ENCODE measurements around the gene ALKBH5. TPM values are rescaled to one million over a fixed set of nuclear protein-coding genes. Genes with fewer than 3 reads are reported as not detected.

The ALKBH5 gene
- total RNA-seq, 4 donors from 2014 or later: 67.1 to 92.7 (median 73.2) TPM

- no peaks in the 10 kb centered on the region for H3K9me3 ChIP-seq
- TF ChIP-seq POLR2AphosphoS5 (IDR thresholded peaks at IDR 0.05): no peak
- TF ChIP-seq POLR2A (IDR thresholded peaks at IDR 0.05): no peak
- TF ChIP-seq CTCF (IDR thresholded peaks at IDR 0.05): no peak
- TF ChIP-seq EP300 (IDR thresholded peaks at IDR 0.05): no peak
- under 1% methylated on average over 15 of the region's 57 CpGs for WGBS
Observed at GRCh38 chr17:18225642-18226283, 42.1 kb downstream of the ALKBH5 start.

DNA sequence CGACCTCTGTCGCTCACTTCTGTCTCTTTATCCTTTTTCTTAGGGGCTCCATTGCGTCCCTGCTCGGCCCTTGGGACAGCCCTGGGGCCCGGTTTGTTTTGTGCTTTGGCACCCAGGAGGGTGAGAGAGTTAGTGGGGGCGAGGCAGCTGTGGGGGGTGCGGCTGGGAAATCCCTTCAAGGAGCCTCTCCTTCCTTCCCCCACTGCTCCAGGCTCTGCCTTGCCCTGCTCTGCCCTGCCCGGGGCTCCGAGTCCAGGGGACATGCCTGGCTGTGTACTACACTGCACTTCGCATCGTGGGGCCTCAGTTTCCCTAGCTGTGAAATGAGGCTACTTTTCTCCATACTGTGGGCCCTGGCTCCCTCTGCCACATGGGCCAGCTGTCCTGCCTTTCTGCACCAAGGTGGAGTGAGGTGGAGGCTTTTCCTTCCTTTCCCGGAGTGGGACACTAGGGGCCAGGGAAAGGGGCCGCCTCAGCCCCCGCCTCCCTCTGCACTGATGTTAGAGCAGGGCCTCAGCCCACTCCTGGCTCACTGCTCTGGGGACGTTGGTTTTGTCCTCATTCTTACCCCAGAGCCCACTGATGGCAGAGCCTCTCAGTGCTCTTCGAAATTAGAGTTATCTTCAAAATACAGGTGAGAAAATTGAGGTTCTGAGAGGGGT lies 42.8 kb downstream of the ALKBH5 start:
- 27% methylated on average over 12 of the region's 16 CpGs for whole genome bisulfite sequencing
- no peaks in the 10 kb centered on the region for H3K9me3 ChIP-seq
- H3K36me3 ChIP-seq: no peaks in the 10 kb centered on the region
- H3K27ac ChIP-seq: no peak overlapping the region
- TF ChIP-seq EP300 (IDR thresholded peaks at IDR 0.05) (no peak), CTCF (IDR thresholded peaks at IDR 0.05) (no peak), POLR2AphosphoS5 (IDR thresholded peaks at IDR 0.05) (no peak), POLR2A (IDR thresholded peaks at IDR 0.05) (no peak)
- H3K4me1 ChIP-seq: peaks cover 21% of the 10 kb centered on the region
- peak overlapping the region; percentile 74 for H3K4me3 ChIP-seq
- H3K27me3 ChIP-seq: no peaks in the 10 kb centered on the region
- no peak for DNase-seq (ENCODE audit: low spot score in 2 of 2)

More at GRCh38 chr17:18225642-18226283, 42.1 kb downstream of the ALKBH5 start:
- Histone ChIP-seq H3K36me3 (no peaks in the 10 kb centered on the region), H3K27me3 (no peaks in the 10 kb centered on the region), H3K4me3 (peak overlapping the region; percentile 74), H3K4me1 (peaks cover 21% of the 10 kb centered on the region), H3K27ac (no peak overlapping the region)
- no peak for DNase-seq (ENCODE audit: low spot score in 2 of 2)

DNA sequence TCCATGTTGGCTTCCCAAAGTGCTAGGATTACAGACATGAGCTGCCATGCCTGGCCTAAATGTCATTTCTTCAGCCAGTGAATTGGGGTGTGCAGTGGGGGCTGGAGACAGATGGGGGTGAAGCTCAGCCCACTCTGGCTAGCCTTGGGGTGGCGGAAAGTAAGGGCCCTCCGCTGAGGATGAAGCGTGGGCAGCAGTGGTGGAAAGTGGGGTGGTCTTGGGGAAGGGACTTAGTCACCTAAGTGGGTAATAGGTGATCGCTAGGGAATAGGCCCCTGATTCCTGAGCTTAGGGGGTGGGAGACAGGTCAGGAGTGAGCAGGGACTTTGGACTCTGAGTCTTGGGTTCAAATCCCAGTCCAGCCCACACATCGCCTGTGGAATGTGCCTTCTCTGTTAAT lies 44.0 kb downstream of the ALKBH5 start:
- DNase-seq (ENCODE audit: low spot score in 2 of 2): no peak
- 91% methylated on average over 5 of the region's 5 CpGs for WGBS
- H3K4me3 ChIP-seq: no peak overlapping the region
- H3K36me3 ChIP-seq: peaks cover 6% of the 10 kb centered on the region
- H3K4me1 ChIP-seq: peaks cover 21% of the 10 kb centered on the region
- H3K9me3 ChIP-seq: no peaks in the 10 kb centered on the region
- TF ChIP-seq POLR2A (IDR thresholded peaks at IDR 0.05): no peak
- TF ChIP-seq POLR2AphosphoS5 (IDR thresholded peaks at IDR 0.05): no peak
- no peak for TF ChIP-seq EP300 (IDR thresholded peaks at IDR 0.05)
- no peak for TF ChIP-seq CTCF (IDR thresholded peaks at IDR 0.05)
- H3K27ac ChIP-seq: no peak overlapping the region
- H3K27me3 ChIP-seq: no peaks in the 10 kb centered on the region

GRCh38 chr17:18228176-18228682 lies 44.6 kb downstream of the ALKBH5 start:
- TF ChIP-seq POLR2A (IDR thresholded peaks at IDR 0.05): no peak
- TF ChIP-seq CTCF (IDR thresholded peaks at IDR 0.05): no peak
- no peak for TF ChIP-seq POLR2AphosphoS5 (IDR thresholded peaks at IDR 0.05)
- no peak for TF ChIP-seq EP300 (IDR thresholded peaks at IDR 0.05)
- Histone ChIP-seq H3K36me3 (peaks cover 10% of the 10 kb centered on the region), H3K27me3 (no peaks in the 10 kb centered on the region), H3K27ac (no peak overlapping the region), H3K4me1 (peaks cover 21% of the 10 kb centered on the region), H3K9me3 (no peaks in the 10 kb centered on the region), H3K4me3 (no peak overlapping the region)
- DNase-seq (ENCODE audit: low spot score in 2 of 2): no peak
- WGBS: 86% methylated on average over 10 of the region's 10 CpGs

GRCh38 chr17:18229254-18229653 lies 45.6 kb downstream of the ALKBH5 start:
- Histone ChIP-seq H3K9me3 (no peaks in the 10 kb centered on the region), H3K4me1 (peaks cover 21% of the 10 kb centered on the region), H3K4me3 (no peak overlapping the region), H3K36me3 (peaks cover 18% of the 10 kb centered on the region), H3K27me3 (no peaks in the 10 kb centered on the region), H3K27ac (no peak overlapping the region)
- no peak for DNase-seq (ENCODE audit: low spot score in 2 of 2)
- TF ChIP-seq EP300 (IDR thresholded peaks at IDR 0.05) (no peak), POLR2A (IDR thresholded peaks at IDR 0.05) (no peak), CTCF (IDR thresholded peaks at IDR 0.05) (no peak), POLR2AphosphoS5 (IDR thresholded peaks at IDR 0.05) (no peak)
- 81% methylated on average over 4 of the region's 4 CpGs for WGBS
